OCI-LY7 (cell line): ENCODE results near the gene MRPL28.

Experiments
- EZH2phosphoT487 ChIP-seq: fragments of 200-600 bp; sonication (generic); IDR thresholded peaks from 2 replicates; pipeline ENCODE4 v1.6.1; 2018; ENCODE audit warnings: low read depth, borderline replicate concordance, mild to moderate bottlenecking, mixed run types, antibody characterized with exemption, low read length, moderate library complexity, mixed read lengths
- TF ChIP-seq, protein P1 (sequence below): fragments of 200-600 bp; sonication (generic); conservative IDR thresholded peaks from 2 replicates; pipeline ENCODE4 v1.5.1; 2014; ENCODE audit warnings: mild to moderate bottlenecking, antibody characterized with exemption, low read length, moderate library complexity, mixed read lengths

DNA sequence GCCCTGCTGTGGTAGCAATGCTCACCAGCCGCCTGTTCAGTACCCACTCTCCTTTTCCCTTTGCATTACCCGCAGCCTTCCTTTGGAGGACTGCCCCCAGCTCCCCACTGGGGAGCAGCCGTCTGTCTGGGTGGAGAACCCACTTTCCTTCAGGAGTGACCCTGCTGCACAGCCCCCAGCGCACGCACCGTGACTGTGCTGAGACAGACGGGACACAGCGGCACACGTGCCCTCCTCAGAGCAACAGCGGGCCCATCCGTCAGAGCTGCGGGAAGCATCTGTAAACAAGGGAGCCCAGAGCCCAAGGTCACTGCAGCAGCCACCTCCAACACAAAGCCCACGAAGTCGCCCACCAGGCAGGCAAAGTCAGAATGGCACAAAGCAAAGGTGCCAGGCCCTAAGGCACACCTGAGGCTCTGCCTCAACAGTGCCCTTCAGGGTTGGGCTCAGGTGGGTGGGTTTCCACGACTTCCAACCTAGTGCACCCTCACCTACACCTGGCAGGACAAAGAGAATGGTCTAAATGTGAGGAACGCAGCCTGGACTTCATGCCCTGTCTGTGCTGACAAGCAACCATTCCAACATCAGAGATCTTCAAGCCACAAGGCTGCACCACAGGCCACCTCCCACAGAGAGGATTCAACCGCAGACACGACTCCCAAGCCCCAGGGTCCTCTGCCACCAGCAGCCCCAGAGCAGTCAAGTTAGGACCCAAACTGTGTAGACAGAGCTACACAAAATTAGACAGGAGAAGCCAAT is 27.7 kb downstream of the MRPL28 start:
- TF ChIP-seq, protein P1, sequence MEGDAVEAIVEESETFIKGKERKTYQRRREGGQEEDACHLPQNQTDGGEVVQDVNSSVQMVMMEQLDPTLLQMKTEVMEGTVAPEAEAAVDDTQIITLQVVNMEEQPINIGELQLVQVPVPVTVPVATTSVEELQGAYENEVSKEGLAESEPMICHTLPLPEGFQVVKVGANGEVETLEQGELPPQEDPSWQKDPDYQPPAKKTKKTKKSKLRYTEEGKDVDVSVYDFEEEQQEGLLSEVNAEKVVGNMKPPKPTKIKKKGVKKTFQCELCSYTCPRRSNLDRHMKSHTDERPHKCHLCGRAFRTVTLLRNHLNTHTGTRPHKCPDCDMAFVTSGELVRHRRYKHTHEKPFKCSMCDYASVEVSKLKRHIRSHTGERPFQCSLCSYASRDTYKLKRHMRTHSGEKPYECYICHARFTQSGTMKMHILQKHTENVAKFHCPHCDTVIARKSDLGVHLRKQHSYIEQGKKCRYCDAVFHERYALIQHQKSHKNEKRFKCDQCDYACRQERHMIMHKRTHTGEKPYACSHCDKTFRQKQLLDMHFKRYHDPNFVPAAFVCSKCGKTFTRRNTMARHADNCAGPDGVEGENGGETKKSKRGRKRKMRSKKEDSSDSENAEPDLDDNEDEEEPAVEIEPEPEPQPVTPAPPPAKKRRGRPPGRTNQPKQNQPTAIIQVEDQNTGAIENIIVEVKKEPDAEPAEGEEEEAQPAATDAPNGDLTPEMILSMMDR: no peak
- TF ChIP-seq EZH2phosphoT487: no peak
